ENCODE results near the gene TMIE. TPM values are rescaled to one million over a fixed set of nuclear protein-coding genes. Genes with fewer than 3 reads are reported as not detected.

Gene TMIE
- total RNA-seq, 6 experiments from 2014 or later, result not detected

- peak within 1 kb of the TSS; percentile 84 for H3K4me3 Mint-ChIP-seq
- no peaks in the 10 kb centered on the region for H3K9me3 Mint-ChIP-seq
- peak within 1 kb of the TSS; percentile 72; the same call in 1 of the 2 replicates for H3K27ac Mint-ChIP-seq
- H3K4me1 Mint-ChIP-seq (ENCODE audit: low read depth), result peaks cover 16% of the 10 kb centered on the region
- TF ChIP-seq CTCF (IDR thresholded peaks at IDR 0.05), result no peak
- no peaks in the 10 kb centered on the region for H3K36me3 Mint-ChIP-seq (ENCODE audit: low read depth)
- peaks cover 9% of the 10 kb centered on the region for H3K27me3 Mint-ChIP-seq (ENCODE audit: insufficient read depth)
- DNase-seq, result no peak
Measured at GRCh38 chr3:46693038-46693891, 7.9 kb upstream of the TMIE start, which contains the start of gene ALS2CL. Gene ALS2CL (minus strand): TSS chr3:46693679. CDS start chr3:46689440, 4,239 bp downstream.

GRCh38 chr3:46693892-46694226, 7.3 kb upstream of the TMIE start:
- DNase-seq, result no peak
- Mint-ChIP-seq H3K9me3 (no peaks in the 10 kb centered on the region), H3K27ac (no peak overlapping the region), H3K27me3 (ENCODE audit: insufficient read depth) (peaks cover 9% of the 10 kb centered on the region), H3K4me3 (no peak overlapping the region), H3K4me1 (ENCODE audit: low read depth) (peaks cover 16% of the 10 kb centered on the region), H3K36me3 (ENCODE audit: low read depth) (no peaks in the 10 kb centered on the region)
- TF ChIP-seq CTCF (IDR thresholded peaks at IDR 0.05), result no peak

GRCh38 chr3:46694520-46694919, 6.7 kb upstream of the TMIE start:
- H3K27ac Mint-ChIP-seq, result no peak overlapping the region
- DNase-seq, result no peak
- H3K4me1 Mint-ChIP-seq (ENCODE audit: low read depth), result peaks cover 16% of the 10 kb centered on the region
- no peak overlapping the region for H3K4me3 Mint-ChIP-seq
- TF ChIP-seq CTCF (IDR thresholded peaks at IDR 0.05), result no peak
- peaks cover 5% of the 10 kb centered on the region; the same call in 1 of the 2 replicates for H3K27me3 Mint-ChIP-seq (ENCODE audit: insufficient read depth)
- H3K36me3 Mint-ChIP-seq (ENCODE audit: low read depth), result no peaks in the 10 kb centered on the region
- no peaks in the 10 kb centered on the region for H3K9me3 Mint-ChIP-seq

- DNase-seq, result no peak
- H3K4me3 Mint-ChIP-seq, result no peak overlapping the region
- no peaks in the 10 kb centered on the region for H3K9me3 Mint-ChIP-seq
- H3K27ac Mint-ChIP-seq, result no peak overlapping the region
- peak; percentile 57 for TF ChIP-seq CTCF (IDR thresholded peaks at IDR 0.05)
- H3K4me1 Mint-ChIP-seq (ENCODE audit: low read depth), result peaks cover 16% of the 10 kb centered on the region
- H3K27me3 Mint-ChIP-seq (ENCODE audit: insufficient read depth), result peaks cover 7% of the 10 kb centered on the region
- H3K36me3 Mint-ChIP-seq (ENCODE audit: low read depth), result no peaks in the 10 kb centered on the region
Measured at GRCh38 chr3:46695177-46695961, 5.8 kb upstream of the TMIE start.

- no peak overlapping the region for H3K4me3 Mint-ChIP-seq
- peaks cover 12% of the 10 kb centered on the region for H3K27me3 Mint-ChIP-seq (ENCODE audit: insufficient read depth)
- no peaks in the 10 kb centered on the region for H3K9me3 Mint-ChIP-seq
- DNase-seq, result peak; percentile 57
- no peaks in the 10 kb centered on the region for H3K36me3 Mint-ChIP-seq (ENCODE audit: low read depth)
- peaks cover 16% of the 10 kb centered on the region for H3K4me1 Mint-ChIP-seq (ENCODE audit: low read depth)
- TF ChIP-seq CTCF (IDR thresholded peaks at IDR 0.05), result no peak
- H3K27ac Mint-ChIP-seq, result peak overlapping the region; percentile 21; the same call in 1 of the 2 replicates
Measured at GRCh38 chr3:46695962-46696894, 5.0 kb upstream of the TMIE start.
